Measurements from ENCODE around the gene C10orf90.

- TF ChIP-seq CTCF (IDR thresholded peaks at IDR 0.05; ENCODE audit: low read depth, low read length, poor library complexity, severe bottlenecking): no peak
- TF ChIP-seq EZH2phosphoT487 (IDR thresholded peaks at IDR 0.05; ENCODE audit: borderline replicate concordance, low read length): no peak
These were observed 1.3 kb downstream of the C10orf90 start for GRCh38 chr10:126669168-126669567.

Measured in DOHH2 (cell line).